NCI-H82 treated with DMSO at 0.1 percent for 48 hours (cell line): ENCODE data around the gene PHF3.
A peak's percentile ranks its signal among the peaks of the same experiment; 100 is the strongest.

Experiments
- DNase-seq: peaks from one replicate; lab custom pipeline; 2025; ENCODE audit not compliant: unreplicated experiment; lab: John Stamatoyannopoulos, UW

The PHF3 gene

DNA sequence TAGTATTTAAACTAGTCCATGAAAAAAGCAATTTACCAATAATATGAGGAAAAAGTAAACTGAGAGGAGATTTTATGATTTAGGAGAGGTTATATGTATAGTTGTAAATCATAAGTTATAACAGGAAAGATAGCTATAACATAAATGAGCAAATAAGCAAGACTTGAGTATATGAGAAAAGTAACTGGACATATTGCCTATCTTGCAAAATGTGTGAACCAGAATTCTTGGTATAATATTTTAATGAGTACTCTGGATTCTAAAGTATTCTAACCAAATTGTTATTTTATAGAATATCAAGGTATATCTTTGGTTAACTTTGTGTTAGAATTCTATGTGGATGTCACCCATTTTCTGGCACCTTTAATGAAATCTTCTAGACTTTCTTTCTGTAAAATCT is 124.6 kb downstream of the PHF3 start:
- DNase-seq: no peak

DNA sequence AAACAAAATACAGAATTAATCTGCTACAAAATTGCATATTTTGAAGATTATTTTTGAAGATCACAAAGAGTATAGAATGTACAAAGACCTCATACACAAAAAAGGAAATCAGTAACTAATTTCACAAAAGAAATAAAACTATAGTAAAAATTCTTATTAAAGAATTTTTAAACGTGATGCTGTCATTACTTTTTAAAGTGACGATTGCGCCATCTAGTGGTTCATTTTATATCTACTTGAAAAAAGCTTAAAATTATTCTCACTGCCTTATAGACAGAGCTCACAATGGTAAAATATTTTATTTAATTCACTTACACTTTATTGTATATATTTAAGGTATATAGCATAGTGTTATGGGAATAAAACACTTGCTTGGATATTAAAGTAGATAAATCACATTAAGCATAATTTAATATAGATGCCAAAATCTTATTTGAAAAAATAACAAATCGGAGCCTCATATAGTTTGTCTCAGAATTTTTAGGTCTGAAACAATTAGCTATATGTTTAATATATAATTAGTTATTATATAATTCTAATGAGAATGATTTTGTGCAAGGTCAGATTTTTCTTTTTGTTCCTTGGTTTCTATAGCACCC is 128.8 kb downstream of the PHF3 start:
- DNase-seq: peak; percentile 2
